ENCODE results near the gene SMCO2.

DNA sequence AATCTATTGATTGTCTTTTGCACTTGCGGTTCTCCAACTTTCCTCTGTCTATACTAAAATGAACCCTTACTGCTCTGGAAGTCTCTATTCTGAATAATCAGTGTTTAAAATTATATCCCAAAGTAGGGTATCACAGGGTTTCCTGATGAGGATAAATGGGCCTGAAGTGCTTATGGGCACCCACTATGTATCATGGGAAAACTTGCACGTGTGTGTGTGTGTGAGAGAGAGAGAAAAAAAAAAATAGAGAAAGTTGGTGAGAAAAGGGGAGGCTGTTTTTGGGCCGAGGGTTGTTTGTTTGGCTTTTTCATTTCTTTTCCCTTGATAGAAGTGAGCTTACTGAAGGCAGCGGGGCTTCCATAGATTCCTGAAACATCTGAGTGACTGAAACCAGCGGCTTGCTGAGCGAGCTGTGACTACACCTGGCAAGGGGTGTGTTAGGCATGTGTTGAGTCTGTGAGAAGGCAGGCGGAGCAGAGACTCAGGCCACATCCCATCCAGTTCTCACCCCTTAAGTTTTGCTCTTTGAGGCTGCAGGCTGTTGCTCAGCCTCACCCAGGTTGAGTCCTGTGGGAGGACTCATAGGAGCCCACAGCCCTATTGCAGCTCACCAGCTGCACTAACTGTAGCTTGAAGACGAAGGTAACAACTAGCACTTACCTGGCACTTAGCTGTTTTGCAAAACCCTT, 94.6 kb downstream of the SMCO2 start:
- TF ChIP-seq, protein P1, sequence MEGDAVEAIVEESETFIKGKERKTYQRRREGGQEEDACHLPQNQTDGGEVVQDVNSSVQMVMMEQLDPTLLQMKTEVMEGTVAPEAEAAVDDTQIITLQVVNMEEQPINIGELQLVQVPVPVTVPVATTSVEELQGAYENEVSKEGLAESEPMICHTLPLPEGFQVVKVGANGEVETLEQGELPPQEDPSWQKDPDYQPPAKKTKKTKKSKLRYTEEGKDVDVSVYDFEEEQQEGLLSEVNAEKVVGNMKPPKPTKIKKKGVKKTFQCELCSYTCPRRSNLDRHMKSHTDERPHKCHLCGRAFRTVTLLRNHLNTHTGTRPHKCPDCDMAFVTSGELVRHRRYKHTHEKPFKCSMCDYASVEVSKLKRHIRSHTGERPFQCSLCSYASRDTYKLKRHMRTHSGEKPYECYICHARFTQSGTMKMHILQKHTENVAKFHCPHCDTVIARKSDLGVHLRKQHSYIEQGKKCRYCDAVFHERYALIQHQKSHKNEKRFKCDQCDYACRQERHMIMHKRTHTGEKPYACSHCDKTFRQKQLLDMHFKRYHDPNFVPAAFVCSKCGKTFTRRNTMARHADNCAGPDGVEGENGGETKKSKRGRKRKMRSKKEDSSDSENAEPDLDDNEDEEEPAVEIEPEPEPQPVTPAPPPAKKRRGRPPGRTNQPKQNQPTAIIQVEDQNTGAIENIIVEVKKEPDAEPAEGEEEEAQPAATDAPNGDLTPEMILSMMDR (IDR thresholded peaks at IDR 0.05; ENCODE audit: low read length) = no peak
- no peak for TF ChIP-seq EZH2 (optimal IDR thresholded peaks at IDR 0.05; ENCODE audit: low read depth, low read length)
- TF ChIP-seq EZH2phosphoT487 (IDR thresholded peaks at IDR 0.05; ENCODE audit: low read length) = no peak

All from MM.1S (cell line).